Thyroid gland (tissue), 4 donors: ENCODE results near the gene OR6B1.

Experiments
- POLR2A ChIP-seq, 2 donors: fragments of 450-650 bp; IDR thresholded peaks; one replicate each; pipeline ENCODE4 v1.6.1; 2017; ENCODE audit warnings: antibody characterized with exemption in 2 of 2, mild to moderate bottlenecking in 2 of 2, moderate library complexity in 1 of 2
- TF ChIP-seq, protein P1 (sequence below), 6 experiments: fragments of 200-600 bp in 3 of 6; fragments of 450-650 bp in 3 of 6; sonication (generic) in 3 of 6; IDR thresholded peaks; one replicate each; pipeline ENCODE4 v1.5.1; 2016 to 2019; ENCODE audit warnings: antibody characterized with exemption in 6 of 6, mild to moderate bottlenecking in 2 of 6, inconsistent platforms in 1 of 6, moderate library complexity in 1 of 6

DNA sequence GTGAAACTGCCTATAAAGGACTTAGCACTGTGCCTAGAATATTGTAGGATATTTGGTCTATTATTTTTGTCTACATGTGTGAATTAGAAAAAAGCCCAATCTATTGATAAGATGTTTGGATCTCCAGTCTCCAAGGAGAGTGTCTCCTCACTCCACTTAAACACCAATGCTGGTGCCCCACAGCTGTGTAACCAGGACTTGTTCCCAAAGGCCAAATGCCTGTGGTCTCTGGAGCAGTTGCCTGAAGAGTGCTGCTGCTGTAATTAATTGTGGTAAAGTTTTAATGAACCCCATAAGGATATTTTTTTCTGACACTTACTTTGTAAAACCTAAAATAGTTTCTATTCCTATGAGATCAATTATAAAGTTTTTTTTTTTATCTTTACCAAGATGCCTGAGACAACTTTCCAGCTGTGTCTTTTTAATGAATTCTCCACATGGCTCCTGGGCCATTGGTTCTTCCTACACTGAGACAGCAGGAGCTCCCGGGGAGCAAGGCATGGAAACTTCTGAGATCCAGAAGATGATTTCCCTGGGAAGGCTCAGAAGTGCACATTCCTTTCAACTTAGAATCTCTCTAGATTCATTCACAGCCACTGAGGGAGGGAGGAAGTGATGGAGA is 37.4 kb downstream of the OR6B1 start:
- TF ChIP-seq POLR2A (IDR thresholded peaks at IDR 0.05), result no peak
- TF ChIP-seq, protein P1, sequence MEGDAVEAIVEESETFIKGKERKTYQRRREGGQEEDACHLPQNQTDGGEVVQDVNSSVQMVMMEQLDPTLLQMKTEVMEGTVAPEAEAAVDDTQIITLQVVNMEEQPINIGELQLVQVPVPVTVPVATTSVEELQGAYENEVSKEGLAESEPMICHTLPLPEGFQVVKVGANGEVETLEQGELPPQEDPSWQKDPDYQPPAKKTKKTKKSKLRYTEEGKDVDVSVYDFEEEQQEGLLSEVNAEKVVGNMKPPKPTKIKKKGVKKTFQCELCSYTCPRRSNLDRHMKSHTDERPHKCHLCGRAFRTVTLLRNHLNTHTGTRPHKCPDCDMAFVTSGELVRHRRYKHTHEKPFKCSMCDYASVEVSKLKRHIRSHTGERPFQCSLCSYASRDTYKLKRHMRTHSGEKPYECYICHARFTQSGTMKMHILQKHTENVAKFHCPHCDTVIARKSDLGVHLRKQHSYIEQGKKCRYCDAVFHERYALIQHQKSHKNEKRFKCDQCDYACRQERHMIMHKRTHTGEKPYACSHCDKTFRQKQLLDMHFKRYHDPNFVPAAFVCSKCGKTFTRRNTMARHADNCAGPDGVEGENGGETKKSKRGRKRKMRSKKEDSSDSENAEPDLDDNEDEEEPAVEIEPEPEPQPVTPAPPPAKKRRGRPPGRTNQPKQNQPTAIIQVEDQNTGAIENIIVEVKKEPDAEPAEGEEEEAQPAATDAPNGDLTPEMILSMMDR (IDR thresholded peaks at IDR 0.05), result no peak
